HG02852 (cell line): ENCODE data around the gene RAI1.
"Not testable (repeated sequence)": the region's sequence is repeated elsewhere in the genome, so short reads cannot be mapped to it uniquely, and the experiment has no call there.

ENCODE experiments used
- ATAC-seq: cut with Tn5 transposase; IDR thresholded peaks from one replicate; pipeline ENCODE4 v1.9.1; 2021; ENCODE audit warnings: mild to moderate bottlenecking, moderate library complexity; ENCODE audit not compliant: unreplicated experiment

The RAI1 gene

DNA sequence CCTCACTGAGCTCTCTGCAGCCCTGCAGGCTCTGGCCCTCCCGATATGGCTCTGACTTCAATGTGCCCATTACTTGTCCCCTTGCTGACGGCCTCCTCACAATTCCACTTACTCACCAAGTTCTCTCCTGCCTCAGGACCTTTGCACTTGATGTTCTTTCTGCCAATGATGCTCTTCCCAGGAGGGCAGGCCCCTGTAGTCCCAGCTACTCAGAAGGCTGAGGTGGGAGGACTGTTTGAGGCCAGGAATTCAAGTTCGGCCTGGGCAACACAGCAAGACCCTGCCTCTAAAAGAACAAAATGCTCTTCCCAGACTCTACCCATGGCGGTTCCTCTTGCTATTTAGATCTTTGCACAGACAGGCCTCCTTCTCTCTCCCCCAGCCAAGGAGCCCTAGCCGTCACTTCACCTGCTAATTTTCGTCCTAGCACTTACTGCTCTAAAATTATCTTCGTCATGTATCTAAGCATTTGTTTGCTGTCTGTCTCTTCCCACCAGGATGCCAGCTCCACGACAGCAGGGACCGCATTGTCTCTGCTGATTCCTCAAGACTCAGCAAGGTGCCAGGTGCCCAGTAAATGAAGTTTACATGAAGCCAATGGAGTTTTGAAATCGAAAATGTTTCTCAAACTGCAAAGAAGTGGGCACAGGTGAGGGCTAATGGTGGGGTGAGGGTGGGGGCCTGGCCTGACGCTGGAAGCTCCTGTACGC, 626 bp upstream of the RAI1 start:
- ATAC-seq, result no peak

DNA sequence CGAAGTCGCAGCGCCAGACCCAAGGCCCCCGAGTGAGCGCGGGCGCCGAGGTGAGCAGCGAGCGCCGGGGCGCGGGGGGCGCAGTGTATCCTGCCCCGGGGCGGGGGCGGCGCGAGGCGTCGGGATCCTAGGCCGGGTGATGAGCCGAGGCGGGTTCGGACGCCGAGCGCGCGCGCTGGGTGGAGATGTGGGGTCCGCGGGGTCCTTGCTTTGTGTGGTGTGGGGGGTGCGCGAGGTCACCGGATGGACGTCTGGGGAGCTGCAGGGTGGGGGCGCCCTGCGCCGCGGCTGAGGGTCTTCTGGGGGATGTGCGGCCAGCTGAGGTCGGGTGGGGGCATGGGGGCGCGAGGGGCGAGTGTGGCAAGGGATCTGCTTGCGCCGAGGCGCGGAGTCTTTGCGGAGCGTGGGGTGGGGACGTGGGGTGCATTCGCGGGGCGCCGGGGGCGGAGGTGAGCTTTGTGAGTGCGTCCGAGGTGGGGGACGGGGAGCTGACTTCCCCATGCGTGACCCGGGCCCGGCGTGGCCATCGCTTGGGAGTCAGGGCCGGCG, 560 bp downstream of the RAI1 start:
- peak; percentile 28 for ATAC-seq

DNA sequence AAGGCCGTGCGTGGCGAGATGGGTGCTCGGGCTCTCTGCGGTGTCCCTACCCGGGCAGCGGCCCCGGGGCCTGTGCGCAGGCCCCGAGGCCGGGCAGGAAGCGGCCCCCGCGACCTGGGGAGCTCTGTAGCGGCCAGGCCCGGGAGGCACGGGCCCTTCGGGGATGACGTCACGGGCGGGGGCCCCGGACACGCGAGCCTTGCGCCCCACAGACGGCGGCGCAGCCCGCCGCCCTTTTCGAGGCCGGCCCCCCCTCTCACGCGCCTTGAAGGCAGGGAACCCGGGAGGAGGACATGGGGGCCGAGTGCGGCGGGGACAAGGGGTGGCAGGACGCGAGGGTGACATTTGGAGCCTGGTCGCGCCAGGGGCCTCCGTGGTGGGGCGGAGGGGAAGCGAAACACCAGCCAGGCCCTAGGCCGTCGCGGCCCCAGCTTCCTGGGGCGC, 1.1 kb downstream of the RAI1 start:
- peak; percentile 48 for ATAC-seq

DNA sequence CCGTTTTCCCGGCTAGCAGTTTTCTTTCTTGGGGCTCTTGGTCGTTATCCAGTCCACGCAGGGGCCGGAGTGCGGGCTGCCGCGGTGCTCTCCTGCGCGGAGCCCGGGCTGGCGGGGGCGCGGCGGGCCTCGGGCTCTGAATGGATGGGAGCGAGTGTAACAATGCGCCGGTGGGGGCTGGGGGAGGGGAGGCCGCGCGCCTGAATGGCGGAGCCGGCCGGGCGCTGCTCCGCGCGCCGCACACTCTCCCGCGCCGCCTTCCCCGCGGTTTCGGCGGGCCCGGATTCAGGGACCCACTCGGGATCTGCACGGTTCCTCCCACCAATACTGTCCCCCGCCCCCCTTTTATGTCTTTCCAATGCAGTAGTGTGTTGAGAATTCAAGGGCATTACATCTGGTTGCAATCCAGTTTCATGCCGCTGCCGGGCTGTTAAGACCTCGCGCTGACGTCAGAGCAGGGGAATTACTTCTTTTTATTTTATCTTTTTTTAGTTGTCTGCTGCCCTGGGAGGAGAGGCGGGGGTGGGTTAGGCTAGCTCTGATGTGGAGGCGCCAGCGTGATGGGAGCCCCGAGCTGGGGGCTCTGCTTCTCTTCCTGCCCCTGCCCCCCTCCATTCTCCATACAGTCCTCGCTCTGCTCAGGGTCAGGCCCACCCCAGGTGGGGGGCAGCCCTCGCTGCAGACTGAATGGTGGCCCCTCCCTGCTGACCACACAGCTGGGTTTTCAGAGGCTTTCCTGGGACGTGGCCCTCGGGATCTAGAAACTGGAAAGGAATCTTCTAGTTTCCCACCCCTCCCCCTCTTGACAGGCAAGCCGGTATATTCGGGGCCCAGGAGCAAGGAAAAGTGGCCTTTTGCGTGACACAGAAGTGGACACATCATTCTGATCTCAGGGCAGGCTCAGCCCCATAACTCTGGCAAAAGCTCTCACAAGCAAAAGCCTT, 1.8 kb downstream of the RAI1 start:
- ATAC-seq, result peak; percentile 23

DNA sequence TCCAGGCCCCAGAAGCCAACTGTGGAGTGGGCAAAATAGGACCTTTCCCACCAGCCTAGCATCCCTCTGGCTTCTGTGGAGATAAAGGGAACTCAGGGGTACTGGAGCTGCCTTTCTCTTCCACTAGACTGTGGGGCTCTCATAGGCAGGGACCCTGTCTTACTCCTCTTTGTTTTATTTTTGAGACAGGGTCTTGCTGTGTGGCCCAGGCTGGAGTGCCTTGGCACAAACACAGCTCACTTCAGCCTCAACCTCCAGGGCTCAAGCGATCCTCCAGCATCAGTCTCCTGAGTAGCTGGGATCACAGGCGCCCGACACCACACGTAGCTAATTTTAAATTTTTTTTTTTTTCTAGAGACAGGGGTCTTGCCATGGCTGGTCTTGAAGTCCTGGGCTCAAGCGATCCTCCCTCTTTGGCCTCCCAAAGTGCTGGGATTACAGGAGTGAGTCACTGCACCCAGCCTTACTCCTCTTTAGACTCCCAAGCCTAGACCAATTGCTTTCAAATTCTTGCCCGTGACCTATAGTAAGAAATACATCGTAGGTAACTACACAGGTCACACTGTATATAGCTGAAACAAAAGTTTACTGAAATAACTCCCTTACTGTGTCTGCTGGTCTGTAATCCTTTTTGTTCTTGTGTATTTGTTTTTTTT, 2.6 kb downstream of the RAI1 start:
- ATAC-seq, result no peak

DNA sequence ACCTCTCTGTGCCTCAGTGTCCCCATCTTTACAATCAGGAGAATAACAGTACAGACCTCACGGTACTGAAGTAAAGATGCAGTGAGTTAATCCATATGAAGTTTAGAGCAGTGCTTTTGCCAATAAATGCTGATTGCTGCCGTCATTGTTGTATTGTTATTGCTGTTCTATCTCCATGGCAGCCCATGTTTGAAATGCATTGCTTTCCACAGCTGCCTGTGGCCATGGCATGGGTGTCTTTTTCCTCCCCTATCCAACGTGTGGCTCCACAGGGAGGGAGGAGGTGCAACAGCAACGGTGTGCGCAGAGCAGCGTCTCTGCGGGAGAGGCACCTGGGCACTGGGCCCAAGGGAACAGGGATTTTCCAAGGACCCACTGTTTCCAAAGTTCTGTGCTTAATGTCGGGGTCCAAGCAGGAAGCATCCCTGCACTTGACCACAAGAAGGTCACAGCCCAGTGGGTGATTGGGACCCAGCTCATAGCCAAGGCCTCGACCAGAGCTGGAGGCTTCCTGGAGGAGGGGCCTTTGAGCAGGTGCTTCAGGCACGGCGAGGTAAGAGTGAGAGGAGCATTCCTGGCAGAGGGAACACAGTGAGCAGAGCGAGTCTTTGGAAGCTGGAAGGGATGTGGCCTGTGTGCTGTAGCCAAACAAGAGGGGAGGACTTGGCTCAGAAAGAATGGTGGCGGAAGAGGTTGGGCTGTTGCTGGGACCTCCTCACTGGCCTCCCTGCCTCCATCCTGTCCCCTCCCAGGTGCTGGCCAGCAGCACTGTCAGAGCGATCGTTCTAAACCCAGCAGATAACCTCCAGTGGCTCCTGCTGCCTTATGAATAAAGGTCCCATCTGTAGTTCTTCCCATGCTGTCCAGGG, 3.9 kb downstream of the RAI1 start:
- no peak for ATAC-seq

DNA sequence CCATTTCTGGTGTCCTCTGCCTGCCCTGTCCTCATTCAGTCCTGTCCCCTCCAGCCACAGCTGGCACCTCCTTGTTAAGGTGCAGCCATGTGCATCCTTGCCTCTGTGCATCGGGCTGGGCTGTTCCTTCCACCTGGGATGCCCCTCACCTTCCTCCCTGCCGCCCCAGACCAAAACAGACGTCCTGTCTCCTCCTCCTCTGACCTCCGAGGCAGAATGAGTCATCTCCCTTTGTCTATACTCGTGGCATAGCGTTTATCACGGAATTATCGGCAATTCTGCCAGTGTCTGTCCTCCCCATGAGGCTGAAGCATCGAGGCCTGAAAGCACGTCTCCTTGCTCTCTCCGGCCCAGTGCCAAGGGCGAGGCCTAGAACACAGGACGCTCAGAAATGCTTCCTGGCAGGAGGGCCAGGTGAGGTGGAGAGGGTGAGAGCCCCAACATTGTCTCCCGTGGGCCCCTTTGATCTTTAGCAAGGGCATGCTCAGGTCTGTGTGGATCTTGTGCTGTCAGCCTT, 4.6 kb downstream of the RAI1 start:
- ATAC-seq, result no peak

DNA sequence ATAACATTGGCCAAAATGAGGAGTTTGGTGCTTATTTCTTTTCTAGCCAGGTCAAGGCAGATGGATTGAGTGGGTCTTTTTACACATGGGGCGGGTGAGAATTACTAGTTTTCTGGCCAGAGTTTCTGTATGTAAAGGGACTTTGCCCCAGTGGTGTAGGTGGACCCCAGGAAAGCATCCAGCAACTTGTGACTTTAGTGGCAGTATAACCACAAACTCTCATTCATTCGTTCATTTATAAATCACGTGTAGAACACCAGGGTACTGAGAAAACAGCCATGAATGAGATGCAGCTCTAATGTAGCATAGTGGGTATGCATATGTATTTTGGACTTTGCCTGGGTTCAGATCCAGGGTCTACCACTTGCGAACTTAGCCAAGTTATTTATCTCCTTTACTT, 8.1 kb downstream of the RAI1 start:
- no peak for ATAC-seq

DNA sequence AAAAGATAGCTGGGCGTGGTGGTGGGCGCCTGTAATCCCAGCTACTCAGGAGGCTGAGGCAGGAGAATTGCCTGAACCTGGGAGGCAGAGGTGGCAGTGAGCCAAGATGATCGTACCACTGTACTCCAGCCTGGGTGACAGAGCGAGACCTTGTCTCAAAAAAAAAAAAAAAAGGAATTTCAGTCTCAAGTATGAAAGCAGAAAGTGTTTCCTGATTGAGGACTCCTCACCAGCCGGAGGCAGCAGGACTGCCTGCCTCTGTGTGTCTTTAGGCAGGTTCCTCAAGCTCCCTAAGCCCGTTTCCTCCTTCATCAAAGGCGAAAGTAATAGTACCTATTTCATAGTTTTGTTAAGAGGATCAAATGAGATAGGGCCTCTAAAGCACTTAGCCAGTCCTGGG, 9.0 kb downstream of the RAI1 start:
- not testable (repeated sequence) for ATAC-seq

DNA sequence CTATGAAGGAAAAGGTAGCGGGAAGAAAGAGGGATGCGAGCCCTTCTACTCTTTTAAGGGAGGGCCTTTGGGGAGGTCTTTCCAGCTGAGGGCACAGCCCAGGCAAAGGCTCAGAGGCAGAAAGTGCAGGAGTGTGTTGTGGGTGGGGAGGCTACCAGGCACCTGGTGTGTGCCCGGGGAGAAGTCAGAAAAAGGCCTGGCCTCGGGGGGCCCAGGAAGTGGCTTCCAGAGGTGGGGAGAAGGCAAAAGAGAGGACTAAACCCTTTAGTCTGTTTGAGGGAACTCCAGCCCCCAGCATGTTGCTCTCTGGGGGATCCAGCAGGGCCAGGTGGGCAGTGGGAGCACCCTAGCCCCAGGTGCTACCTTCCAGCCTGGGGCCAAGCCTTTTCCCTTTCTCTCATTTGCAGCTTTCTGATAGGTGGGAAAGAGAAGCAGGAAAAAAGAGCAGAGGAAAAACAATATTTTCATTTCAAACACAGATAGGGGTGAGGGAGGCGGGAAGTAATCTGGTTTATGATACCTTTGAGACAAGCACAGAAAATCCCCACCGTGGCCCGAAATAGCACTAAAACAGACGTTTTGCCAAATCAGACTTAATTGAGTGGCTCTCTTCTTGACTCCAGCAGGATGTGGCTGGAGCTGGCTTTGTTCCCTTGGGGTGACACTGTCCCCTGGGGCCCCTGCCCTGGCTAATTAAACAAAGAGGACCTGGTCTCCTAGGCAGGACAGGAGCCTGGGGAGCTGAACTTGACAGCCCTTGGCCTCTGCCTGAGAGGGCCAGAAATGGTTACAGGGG, 10.4 kb downstream of the RAI1 start:
- ATAC-seq, result no peak

DNA sequence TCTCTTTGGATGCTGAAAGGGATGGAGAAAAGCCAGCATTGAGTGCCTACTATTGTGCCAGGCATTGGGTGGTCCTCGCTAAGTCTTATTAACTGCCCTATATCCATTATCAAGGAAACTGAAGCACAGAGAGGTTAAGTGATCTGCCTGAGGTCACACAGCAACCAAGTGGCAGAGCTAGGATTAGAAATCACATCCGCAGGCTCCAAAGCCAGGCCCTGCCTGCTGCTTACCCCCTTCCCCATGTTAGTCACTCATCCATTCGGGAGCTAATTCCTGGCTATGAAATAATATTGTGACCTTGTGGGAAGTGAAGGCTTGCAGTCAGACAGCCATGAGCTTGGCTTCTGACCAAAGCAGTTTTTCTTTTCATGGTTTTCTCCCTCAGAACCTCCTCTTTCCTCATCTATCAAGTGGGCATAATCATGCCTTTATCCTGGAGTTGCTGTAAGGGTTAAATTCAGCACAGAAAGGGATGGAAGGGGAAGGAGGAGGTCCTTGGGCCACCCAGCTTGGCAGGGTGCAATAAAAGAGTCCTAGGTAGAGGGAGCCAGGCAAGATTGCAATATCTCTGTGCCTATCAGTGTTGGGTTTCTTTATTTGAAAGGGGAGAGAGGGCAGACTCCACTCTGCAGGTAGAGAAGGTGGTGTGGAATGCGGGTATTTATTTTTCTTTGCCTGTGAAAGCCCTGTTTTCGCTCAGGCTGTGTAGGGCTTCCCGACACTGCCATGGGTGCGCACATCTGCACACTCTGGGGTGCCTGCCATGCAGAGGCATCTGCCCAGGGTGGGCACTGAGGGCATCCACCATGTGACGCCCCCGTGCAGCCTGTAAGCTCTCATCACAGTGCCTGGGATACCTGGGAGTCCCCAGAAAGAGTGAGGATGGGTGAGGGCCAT, 11.3 kb downstream of the RAI1 start:
- no peak for ATAC-seq

DNA sequence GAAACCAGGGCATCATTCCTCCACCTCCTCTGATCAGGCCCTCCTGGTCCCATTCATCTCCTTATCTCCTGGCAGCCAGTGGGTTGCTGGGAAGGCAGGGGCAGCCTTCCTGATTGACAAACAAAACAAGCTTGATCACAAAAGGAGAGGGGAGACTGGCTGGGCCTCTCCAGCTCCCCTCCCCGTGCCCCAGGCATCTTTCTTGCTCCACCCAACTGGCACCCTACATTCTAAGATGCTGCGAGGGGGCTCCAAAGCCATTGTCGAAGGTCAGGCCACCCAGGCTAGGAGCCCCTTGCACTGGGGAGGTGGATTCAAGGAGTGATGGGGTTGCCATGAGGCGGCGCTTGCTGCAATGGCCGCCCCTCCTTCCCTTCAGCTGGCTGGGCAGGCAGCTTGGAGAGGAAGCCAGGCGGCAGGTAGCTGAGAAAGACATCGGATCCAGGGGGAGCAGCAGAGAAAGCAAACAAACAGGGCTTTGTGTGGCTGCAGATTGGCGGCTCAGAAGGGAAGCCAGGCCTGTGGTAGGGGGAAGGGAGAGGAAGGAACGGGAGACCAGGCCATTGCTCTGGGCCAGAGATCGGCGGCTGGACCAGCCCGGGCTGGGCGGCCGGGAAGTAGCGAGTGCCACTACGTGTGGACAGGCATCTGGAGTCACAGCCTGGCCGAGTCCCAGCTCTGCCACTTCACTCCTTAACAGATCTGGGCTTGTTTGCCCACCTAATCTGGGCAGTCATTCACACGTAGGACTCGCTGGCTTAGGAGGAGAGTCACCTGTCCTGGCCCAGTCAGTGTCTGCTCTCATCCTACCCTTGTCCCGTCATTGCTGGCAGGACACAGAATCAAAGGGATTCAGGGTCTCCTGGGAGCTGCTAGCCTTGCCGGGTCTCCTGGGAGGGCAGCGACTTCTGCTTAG, 12.3 kb downstream of the RAI1 start:
- no peak for ATAC-seq

DNA sequence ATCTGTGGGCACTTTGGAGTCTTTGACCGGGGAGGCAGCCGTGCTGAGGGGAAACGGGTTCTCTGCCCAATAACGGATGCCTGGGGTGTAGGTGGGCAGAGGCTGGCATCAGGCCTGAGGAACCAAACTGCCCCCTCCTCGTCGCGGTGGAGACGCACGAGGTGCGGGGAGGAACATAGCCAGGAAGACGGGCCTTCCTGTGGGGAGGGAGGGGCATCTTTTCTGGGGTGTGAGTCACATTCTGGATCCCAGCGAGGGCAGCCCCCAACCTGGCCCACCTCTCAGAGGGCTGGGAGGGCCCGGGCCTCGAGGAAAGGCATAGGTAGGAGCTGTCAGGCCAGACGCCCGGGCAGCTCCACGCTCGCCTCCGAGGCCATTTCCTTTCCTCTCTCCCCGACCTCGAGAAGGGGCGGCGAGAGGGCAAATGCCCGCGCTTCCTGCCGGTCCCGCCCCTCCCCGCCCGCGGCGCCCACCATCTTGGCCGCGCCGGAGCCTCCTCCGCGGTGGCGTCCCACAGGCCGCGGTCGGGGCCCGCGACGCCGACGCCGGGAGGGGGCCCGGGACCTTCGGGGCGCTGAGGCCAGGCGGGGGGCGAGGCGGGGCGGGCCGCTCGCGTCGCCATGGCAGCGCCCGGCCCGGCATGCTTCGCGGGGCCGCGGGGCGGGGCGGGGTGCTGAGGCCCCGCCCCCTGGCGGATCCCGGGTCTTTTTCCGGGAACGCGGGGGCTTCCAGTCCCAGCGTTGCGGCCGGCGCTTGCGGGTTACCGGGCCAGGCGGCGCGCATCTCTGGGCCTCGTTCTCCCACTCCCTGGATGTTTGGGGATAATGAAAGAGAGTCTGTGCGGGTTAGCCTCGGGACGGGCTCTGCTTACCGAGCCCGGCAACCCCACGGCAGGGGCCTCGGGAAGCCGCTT, 13.2 kb downstream of the RAI1 start:
- peak; percentile 58 for ATAC-seq

DNA sequence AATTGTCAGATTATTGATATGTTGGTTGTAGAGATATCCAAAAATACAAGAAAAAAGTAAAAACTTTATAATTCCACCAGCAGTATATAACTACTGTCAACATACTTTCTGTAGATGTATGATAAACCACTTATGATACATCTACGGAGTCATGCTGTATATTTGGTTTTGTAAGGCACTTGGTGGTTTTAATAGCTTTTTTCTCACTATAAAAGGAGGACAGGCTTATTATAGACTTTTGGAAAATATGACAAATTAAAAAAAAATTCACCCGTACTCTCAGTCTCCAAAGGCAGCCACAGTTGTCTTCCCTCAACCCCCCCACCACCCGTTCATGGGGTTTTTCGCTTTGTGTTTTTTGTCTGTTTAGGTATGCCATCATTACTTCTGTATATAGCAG, 14.8 kb downstream of the RAI1 start:
- ATAC-seq, result no peak

DNA sequence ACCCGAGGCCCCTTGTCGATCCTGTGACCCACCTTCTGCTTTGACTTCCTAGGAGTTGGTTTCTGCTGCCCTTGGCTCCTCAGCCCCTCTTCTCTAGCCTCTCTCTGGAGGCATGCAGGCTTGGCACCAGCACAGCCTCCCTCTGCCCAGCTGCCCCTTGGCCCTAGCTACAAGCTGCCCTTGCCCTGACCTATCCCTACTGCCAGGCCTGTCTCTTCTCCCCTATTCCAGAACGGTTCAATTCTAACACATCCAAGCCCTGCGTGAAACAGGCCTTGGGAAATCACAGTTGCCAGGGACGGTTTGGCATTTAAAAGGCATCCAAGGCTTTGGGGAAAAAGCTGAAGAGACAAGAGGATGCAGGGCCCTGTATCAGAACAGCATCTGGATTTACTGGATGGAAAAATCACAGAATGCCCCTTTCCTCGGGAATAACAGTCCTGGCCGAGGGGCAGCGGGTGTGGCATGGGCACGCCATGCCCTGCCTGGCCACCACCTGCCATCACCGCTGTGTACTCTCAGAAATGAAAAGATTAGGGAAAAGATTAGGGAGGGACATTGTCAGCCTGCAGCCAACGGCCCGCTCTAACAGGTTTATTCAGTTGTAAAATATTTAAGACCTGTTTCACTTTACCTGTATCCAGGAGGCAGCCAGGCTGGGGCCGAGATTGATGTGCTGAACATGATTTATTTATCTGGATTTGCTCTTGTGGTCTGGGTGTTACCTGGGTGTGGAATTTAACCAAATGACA, 15.8 kb downstream of the RAI1 start:
- ATAC-seq, result no peak
